IPS DF 6.9 (cell line): ENCODE measurements around the gene KRT6A.
"Not testable (repeated sequence)": the region's sequence is repeated elsewhere in the genome, so short reads cannot be mapped to it uniquely, and the experiment has no call there.

Experiments used
- DNase-seq: peaks from one replicate; pipeline ENCODE4 v3.0.0-alpha.2; 2013; ENCODE audit warnings: low read depth, low spot score
- H3K27ac ChIP-seq: one replicate; pipeline ENCODE4 v1.5.1; 2013; ENCODE audit warnings: low read length, control low read depth
- H3K27me3 ChIP-seq: 2 replicates; pipeline ENCODE4 v1.6.1; 2013; ENCODE audit warnings: mild to moderate bottlenecking, low read length; ENCODE audit not compliant: control insufficient read depth, insufficient read depth
- H3K36me3 ChIP-seq: 2 replicates; pipeline ENCODE4 v1.6.1; 2013; ENCODE audit warnings: low read length; ENCODE audit not compliant: control insufficient read depth, insufficient read depth
- H3K4me1 ChIP-seq: 2 replicates; pipeline ENCODE4 v1.6.1; 2013; ENCODE audit warnings: low read length; ENCODE audit not compliant: control insufficient read depth, insufficient read depth
- H3K4me3 ChIP-seq: 2 replicates; pipeline ENCODE4 v1.5.1; 2013; ENCODE audit warnings: mild to moderate bottlenecking, low read length
- H3K9me3 ChIP-seq: 2 replicates; pipeline ENCODE4 v1.6.1; 2013; ENCODE audit warnings: low read length, inconsistent platforms; ENCODE audit not compliant: control insufficient read depth, insufficient read depth
- WGBS: extraction: QIAGEN DNeasy Blood & Tissue Kit; methylation state at CpG from one replicate; pipeline ENCODE4 v1.1.7; 2013; ENCODE audit warnings: mixed read lengths, missing lambda C conversion rate; ENCODE audit not compliant: insufficient read length, insufficient coverage; 5-methylcytosine and 5-hydroxymethylcytosine counted together

KRT6A gene

GRCh38 chr12:52500574-52500973, 7.5 kb upstream of the KRT6A start:
- H3K4me3 ChIP-seq, H3K27ac ChIP-seq, H3K9me3 ChIP-seq, DNase-seq, H3K27me3 ChIP-seq, H3K36me3 ChIP-seq, H3K4me1 ChIP-seq: not testable (repeated sequence)
- no CpG with 5 or more reads among the region's 6 CpGs for WGBS

- no peaks in the 10 kb centered on the region for H3K27me3 ChIP-seq
- H3K36me3 ChIP-seq = no peaks in the 10 kb centered on the region
- no peaks in the 10 kb centered on the region for H3K9me3 ChIP-seq
- H3K4me1 ChIP-seq = peaks cover 13% of the 10 kb centered on the region
- H3K4me3 ChIP-seq = no peak overlapping the region
- WGBS = 100% methylated on average over 1 of the region's 5 CpGs
- no peak for DNase-seq
- no peak overlapping the region for H3K27ac ChIP-seq
These were observed 6.9 kb upstream of the KRT6A start for GRCh38 chr12:52499806-52500560.

DNA sequence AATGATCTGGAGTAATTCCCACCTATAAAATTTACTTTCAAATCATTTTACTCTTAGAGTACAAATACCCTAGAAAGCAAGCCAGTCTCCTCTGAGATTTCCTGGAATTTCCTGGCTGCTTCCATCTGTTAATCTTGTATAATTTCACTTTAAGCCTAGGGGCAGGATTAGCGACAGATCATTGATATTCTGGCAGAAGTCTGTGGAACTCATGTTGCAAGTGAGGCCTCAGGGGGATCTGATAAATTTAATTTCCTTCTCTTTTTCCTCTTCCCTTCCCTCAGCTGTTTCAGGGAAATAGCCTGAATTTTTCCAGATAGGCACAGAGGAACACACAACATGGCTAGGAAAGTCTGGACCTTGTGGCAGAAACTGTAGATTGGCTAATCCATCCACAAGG, 5.9 kb upstream of the KRT6A start:
- H3K4me1 ChIP-seq = peaks cover 13% of the 10 kb centered on the region
- no peaks in the 10 kb centered on the region for H3K9me3 ChIP-seq
- H3K4me3 ChIP-seq = no peak overlapping the region
- DNase-seq = no peak
- no peaks in the 10 kb centered on the region for H3K36me3 ChIP-seq
- H3K27me3 ChIP-seq = no peaks in the 10 kb centered on the region
- no peak overlapping the region for H3K27ac ChIP-seq
- WGBS = no CpG with 5 or more reads among the region's 1 CpG

GRCh38 chr12:52497975-52498374, 4.9 kb upstream of the KRT6A start:
- no peak overlapping the region for H3K27ac ChIP-seq
- H3K4me1 ChIP-seq = peaks cover 13% of the 10 kb centered on the region
- H3K9me3 ChIP-seq = no peaks in the 10 kb centered on the region
- no CpG with 5 or more reads among the region's 7 CpGs for WGBS
- no peaks in the 10 kb centered on the region for H3K36me3 ChIP-seq
- no peak for DNase-seq
- no peaks in the 10 kb centered on the region for H3K27me3 ChIP-seq
- no peak overlapping the region for H3K4me3 ChIP-seq

- no peak overlapping the region for H3K4me3 ChIP-seq
- H3K36me3 ChIP-seq = no peaks in the 10 kb centered on the region
- no peak for DNase-seq
- WGBS = no CpG with 5 or more reads among the region's 4 CpGs
- H3K27me3 ChIP-seq = no peaks in the 10 kb centered on the region
- peaks cover 13% of the 10 kb centered on the region for H3K4me1 ChIP-seq
- H3K9me3 ChIP-seq = no peaks in the 10 kb centered on the region
- H3K27ac ChIP-seq = no peak overlapping the region
These were observed 3.6 kb upstream of the KRT6A start for GRCh38 chr12:52496590-52497071.

DNA sequence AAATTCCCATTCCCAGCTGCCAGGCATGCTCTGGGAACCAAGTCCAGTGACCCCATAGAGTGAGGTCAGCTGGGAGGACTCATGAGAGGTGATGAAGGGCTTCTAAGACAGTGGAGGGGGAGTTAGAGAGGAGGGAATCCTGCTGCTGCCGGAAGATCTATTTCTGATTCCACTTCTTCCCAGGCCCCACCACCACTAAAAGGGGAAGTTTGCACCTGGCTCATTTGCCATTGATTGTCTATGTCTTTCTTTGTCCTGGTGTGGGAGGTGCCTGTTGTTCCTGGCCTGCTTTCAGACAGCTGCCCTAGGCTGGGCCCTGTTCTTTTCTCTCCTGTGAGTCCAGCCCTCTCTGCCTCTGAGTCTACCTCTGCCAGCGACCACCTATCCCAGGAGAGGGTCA, 3.0 kb upstream of the KRT6A start:
- H3K4me1 ChIP-seq = peaks cover 13% of the 10 kb centered on the region
- H3K9me3 ChIP-seq = no peaks in the 10 kb centered on the region
- no CpG with 5 or more reads among the region's 2 CpGs for WGBS
- no peak overlapping the region for H3K27ac ChIP-seq
- no peaks in the 10 kb centered on the region for H3K27me3 ChIP-seq
- H3K36me3 ChIP-seq = no peaks in the 10 kb centered on the region
- DNase-seq = no peak
- H3K4me3 ChIP-seq = no peak overlapping the region

DNA sequence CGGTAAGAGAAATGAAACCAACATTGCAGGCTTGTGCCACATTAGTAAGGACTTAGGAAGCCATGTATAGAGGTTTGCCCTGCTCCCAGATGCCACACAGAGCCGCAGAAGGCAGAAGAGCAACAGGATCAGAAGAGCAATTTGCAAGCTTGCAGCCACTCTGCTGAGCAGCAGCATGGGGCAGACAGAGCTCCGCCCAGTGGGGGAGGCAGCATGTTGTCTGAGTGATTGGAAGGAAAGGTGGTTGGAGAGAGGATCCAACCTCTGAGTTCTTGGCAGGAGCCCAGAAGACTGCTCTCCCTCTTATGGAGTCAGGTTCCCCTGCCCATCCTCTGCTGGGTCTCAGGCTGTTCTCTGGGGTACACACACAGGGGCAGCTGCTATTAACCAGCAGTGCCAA, 2.3 kb upstream of the KRT6A start:
- H3K27me3 ChIP-seq = no peaks in the 10 kb centered on the region
- DNase-seq = no peak
- peaks cover 13% of the 10 kb centered on the region for H3K4me1 ChIP-seq
- no CpG with 5 or more reads among the region's 3 CpGs for WGBS
- H3K36me3 ChIP-seq = no peaks in the 10 kb centered on the region
- no peak overlapping the region for H3K27ac ChIP-seq
- H3K9me3 ChIP-seq = no peaks in the 10 kb centered on the region
- H3K4me3 ChIP-seq = no peak overlapping the region

GRCh38 chr12:52494518-52494917, 1.5 kb upstream of the KRT6A start:
- no peak for DNase-seq
- no CpG with 5 or more reads among the region's 4 CpGs for WGBS

GRCh38 chr12:52494100-52494499, 1.0 kb upstream of the KRT6A start:
- Histone ChIP-seq H3K36me3 (no peaks in the 10 kb centered on the region), H3K27me3 (no peaks in the 10 kb centered on the region), H3K4me3 (no peak overlapping the region), H3K9me3 (no peaks in the 10 kb centered on the region), H3K4me1 (peaks cover 13% of the 10 kb centered on the region), H3K27ac (no peak overlapping the region)
- DNase-seq = no peak
- WGBS = no CpG with 5 or more reads among the region's 1 CpG

More at GRCh38 chr12:52494518-52494917, 1.5 kb upstream of the KRT6A start:
- Histone ChIP-seq H3K9me3 (no peaks in the 10 kb centered on the region), H3K27me3 (no peaks in the 10 kb centered on the region), H3K4me3 (no peak overlapping the region), H3K27ac (no peak overlapping the region), H3K36me3 (no peaks in the 10 kb centered on the region), H3K4me1 (peaks cover 13% of the 10 kb centered on the region)

DNA sequence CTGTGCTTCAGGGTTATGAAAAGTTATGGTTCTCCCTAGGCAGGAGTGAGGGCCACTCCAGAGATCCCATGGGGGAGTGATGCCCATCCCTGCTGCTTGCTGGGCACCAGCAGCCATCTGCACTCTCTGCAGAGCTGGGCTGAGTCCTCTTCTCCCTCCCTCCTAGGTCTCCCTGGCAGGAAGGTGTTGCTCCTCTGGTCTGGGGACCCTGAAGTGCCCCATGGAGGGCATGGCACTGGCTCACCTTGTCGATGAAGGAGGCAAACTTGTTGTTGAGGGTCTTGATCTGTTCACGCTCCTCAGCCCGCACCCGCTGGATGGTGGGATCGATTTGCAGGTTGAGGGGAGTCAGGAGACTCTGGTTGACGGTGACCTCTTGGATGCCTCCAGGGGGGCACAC, 652 bp downstream of the KRT6A start:
- H3K27ac ChIP-seq, H3K27me3 ChIP-seq, DNase-seq, H3K9me3 ChIP-seq, H3K4me3 ChIP-seq, H3K36me3 ChIP-seq: not testable (repeated sequence)
- WGBS = no CpG with 5 or more reads among the region's 6 CpGs
- H3K4me1 ChIP-seq = peaks cover 13% of the 10 kb centered on the region

DNA sequence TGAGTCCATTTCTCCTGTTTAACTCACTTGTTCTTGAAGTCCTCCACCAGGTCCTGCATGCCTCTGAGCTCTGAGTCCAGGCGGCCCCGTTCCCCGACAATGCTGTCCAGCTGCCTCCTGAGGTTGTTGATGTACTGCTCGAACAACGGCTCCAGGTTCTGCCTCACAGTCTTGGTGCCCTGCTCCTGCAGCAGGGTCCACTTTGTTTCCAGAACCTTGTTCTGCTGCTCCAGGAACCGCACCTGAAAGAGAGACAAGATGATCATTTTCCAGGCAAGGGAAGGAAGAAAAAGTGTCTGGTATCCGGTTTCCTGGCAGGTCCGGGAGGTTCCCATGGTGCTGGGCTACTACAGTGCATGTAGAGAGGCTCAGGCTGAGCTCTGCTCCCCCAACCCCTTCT, 1.6 kb downstream of the KRT6A start:
- H3K4me1 ChIP-seq, H3K4me3 ChIP-seq, H3K36me3 ChIP-seq, H3K27ac ChIP-seq, H3K27me3 ChIP-seq, DNase-seq, H3K9me3 ChIP-seq: not testable (repeated sequence)
- no CpG with 5 or more reads among the region's 8 CpGs for WGBS
